SK-N-SH (cell line): ENCODE measurements around the gene RMDN3. TPM values are rescaled to one million over a fixed set of nuclear protein-coding genes. Genes with fewer than 3 reads are reported as not detected.
A peak's percentile ranks its signal among the peaks of the same experiment; 100 is the strongest.

Source experiments
- CTCF ChIA-PET: fragments of 300-600, 350-600 bp; formaldehyde crosslinking; extraction: SDS; loops from one replicate; lab custom pipeline; 2021; lab: Yijun Ruan, JAX
- POLR2A ChIA-PET: fragments of 350-600 bp; sonication (Branson Sonifier 250); formaldehyde crosslinking; extraction: SDS; loops from one replicate; lab custom pipeline; 2020; ENCODE audit warnings: antibody characterized with exemption, inconsistent platforms; lab: Yijun Ruan, JAX
- DNase-seq: peaks from one replicate; pipeline ENCODE4 v3.0.0; 2012
- H2AFZ ChIP-seq: fragments of 200-600 bp; sonication (generic); 2 replicates; pipeline ENCODE4 v1.8.1; 2016; ENCODE audit warnings: antibody characterized with exemption, mild to moderate bottlenecking, low read depth
- H3F3A ChIP-seq: fragments of 200-600 bp; sonication (generic); replicated peaks from 2 replicates; pipeline ENCODE3; 2016; ENCODE audit warnings: antibody characterized with exemption, mild to moderate bottlenecking; ENCODE audit not compliant: insufficient read depth
- H3K27ac ChIP-seq, 2 experiments: fragments of 200-500 bp in 1 of 2; fragments of 200-600 bp in 1 of 2; sonication (Bioruptor generic) in 1 of 2; sonication (generic), shearing (Covaris generic) in 1 of 2; 2 replicates each; pipeline versions ENCODE4 v1.5.1 to v1.6.1; 2014 to 2016; ENCODE audit warnings: low read depth in 2 of 2, inconsistent platforms in 1 of 2, low read length in 1 of 2, mild to moderate bottlenecking in 1 of 2, mixed read lengths in 1 of 2
- H3K27me3 ChIP-seq: fragments of 200-600 bp; sonication (generic), shearing (Covaris generic); 2 replicates; pipeline ENCODE4 v1.6.1; 2016; ENCODE audit warnings: mixed run types; ENCODE audit not compliant: insufficient read depth
- H3K36me3 ChIP-seq, 2 experiments: fragments of 200-500 bp in 1 of 2; fragments of 200-600 bp in 1 of 2; sonication (Bioruptor generic) in 1 of 2; sonication (generic) in 1 of 2; replicated peaks in 1 of 2; 2 replicates each; pipeline versions ENCODE3 to v1.5.1; 2014 to 2016; ENCODE audit warnings: low read length in 1 of 2, mild to moderate bottlenecking in 1 of 2; ENCODE audit not compliant: insufficient read depth in 2 of 2, control insufficient read depth in 1 of 2
- H3K4me1 ChIP-seq, 2 experiments: fragments of 200-500 bp in 1 of 2; fragments of 200-600 bp in 1 of 2; sonication (Bioruptor generic) in 1 of 2; sonication (generic), shearing (Covaris generic) in 1 of 2; 2 replicates each; pipeline versions ENCODE4 v1.5.1 to v1.6.1; 2014 to 2016; ENCODE audit warnings: low read depth in 1 of 2, low read length in 1 of 2, mixed run types in 1 of 2; ENCODE audit not compliant: insufficient read depth in 2 of 2, control insufficient read depth in 1 of 2
- H3K4me2 ChIP-seq: fragments of 200-600 bp; sonication (generic), shearing (Covaris generic); 2 replicates; pipeline ENCODE4 v1.6.1; 2017; ENCODE audit warnings: mixed run types
- H3K4me3 ChIP-seq, 2 experiments: fragments of 200-500 bp in 1 of 2; fragments of 200-600 bp in 1 of 2; sonication (Bioruptor generic) in 1 of 2; sonication (generic), shearing (Covaris generic) in 1 of 2; 2 replicates each; pipeline versions ENCODE4 v1.5.1 to v1.8.1; 2014 to 2016; ENCODE audit warnings: low read depth in 2 of 2, inconsistent platforms in 1 of 2, low read length in 1 of 2, mild to moderate bottlenecking in 1 of 2, mixed read lengths in 1 of 2, moderate library complexity in 1 of 2
- H3K79me2 ChIP-seq: fragments of 200-600 bp; sonication (generic); 2 replicates; pipeline ENCODE4 v1.8.1; 2017; ENCODE audit warnings: mild to moderate bottlenecking; ENCODE audit not compliant: insufficient read depth
- H3K9ac ChIP-seq: fragments of 200-600 bp; sonication (generic); 2 replicates; pipeline ENCODE4 v1.6.1; 2017; ENCODE audit warnings: mixed run types
- H3K9me2 ChIP-seq: fragments of 200-600 bp; sonication (generic); 2 replicates; pipeline ENCODE4 v1.6.1; 2017; ENCODE audit warnings: mixed run types
- H3K9me3 ChIP-seq: fragments of 200-600 bp; sonication (generic); 2 replicates; pipeline ENCODE4 v1.6.1; 2017; ENCODE audit warnings: mixed run types, mild to moderate bottlenecking, moderate library complexity
- H4K20me1 ChIP-seq: fragments of 200-600 bp; sonication (generic); 2 replicates; pipeline ENCODE4 v1.6.1; 2017; ENCODE audit warnings: mild to moderate bottlenecking, mixed run types; ENCODE audit not compliant: insufficient read depth
- CTCF ChIP-seq: fragments of 200-600 bp; sonication (generic); IDR thresholded peaks from 2 replicates; pipeline ENCODE4 v1.6.1; 2017; ENCODE audit warnings: antibody characterized with exemption, mild to moderate bottlenecking, moderate library complexity
- ELF1 ChIP-seq: IDR thresholded peaks from 2 replicates; pipeline ENCODE4 v1.4.0; 2012
- FOSL2 ChIP-seq: IDR thresholded peaks from 2 replicates; pipeline ENCODE4 v1.4.0; 2012; ENCODE audit warnings: low read depth, mild to moderate bottlenecking, moderate library complexity, borderline replicate concordance
- FOXJ3 ChIP-seq: sonication (generic); formaldehyde crosslinking; IDR thresholded peaks from 2 replicates; pipeline ENCODE4 v1.5.1; 2020; ENCODE audit warnings: mild to moderate bottlenecking, missing genetic modification reagents
- FOXM1 ChIP-seq: IDR thresholded peaks from 2 replicates; pipeline ENCODE4 v1.4.0; 2012; ENCODE audit warnings: low read depth, mild to moderate bottlenecking
- GABPA ChIP-seq: IDR thresholded peaks from 2 replicates; pipeline ENCODE4 v1.4.0; 2012; ENCODE audit warnings: low read depth, mild to moderate bottlenecking
- IRF3 ChIP-seq: fragments of 150-350 bp; IDR thresholded peaks from 2 replicates; pipeline ENCODE4 v1.6.1; 2016; ENCODE audit warnings: mild to moderate bottlenecking, low read depth, low read length
- NRF1 ChIP-seq: IDR thresholded peaks from 2 replicates; pipeline ENCODE4 v1.6.1; 2012; ENCODE audit warnings: low read depth, mild to moderate bottlenecking, low read length
- PBX3 ChIP-seq: IDR thresholded peaks from 2 replicates; pipeline ENCODE4; 2012
- SIN3A ChIP-seq: IDR thresholded peaks from 2 replicates; pipeline ENCODE4 v1.6.1; 2012; ENCODE audit warnings: low read depth, mild to moderate bottlenecking, low read length, moderate library complexity, borderline replicate concordance
- SMC3 ChIP-seq: IDR thresholded peaks from 2 replicates; pipeline ENCODE4 v1.6.1; 2012; ENCODE audit warnings: low read depth, low read length, improper control_type of control experiment
- TEAD4 ChIP-seq: IDR thresholded peaks from 2 replicates; pipeline ENCODE4 v1.4.0; 2012; ENCODE audit warnings: mild to moderate bottlenecking, borderline replicate concordance; ENCODE audit not compliant: insufficient read depth
- USF1 ChIP-seq: IDR thresholded peaks from 2 replicates; pipeline ENCODE4 v1.4.0; 2012; ENCODE audit warnings: low read depth, borderline replicate concordance
- USF2 ChIP-seq: fragments of 150-350 bp; IDR thresholded peaks from 2 replicates; pipeline ENCODE4 v1.6.1; 2017; ENCODE audit warnings: antibody characterized with exemption, low read length, low read depth, borderline replicate concordance
- YY1 ChIP-seq: IDR thresholded peaks from 2 replicates; pipeline ENCODE4 v1.4.0; 2012; ENCODE audit warnings: low read depth, mild to moderate bottlenecking
- ZBTB33 ChIP-seq: IDR thresholded peaks from 2 replicates; pipeline ENCODE4 v1.4.0; 2012; ENCODE audit warnings: low read depth, borderline replicate concordance
- WGBS: methylation state at CpG from one replicate; pipeline ENCODE4 v1.1.6; 2017; ENCODE audit warnings: low lambda C conversion rate; 5-methylcytosine and 5-hydroxymethylcytosine counted together
- polyA plus RNA-seq, 3 experiments: library from polyadenylated mRNA; depleted of rRNA; stranded (reverse); fragments of >200 nt; gene quantifications; 2 replicates each; pipeline ENCODE4 v1.2.3, GENCODE V29; 2012

Gene RMDN3
- polyA plus RNA-seq, 1 of the 3 experiments (the other 2 are of a cell fraction), result 33.0 TPM

GRCh38 chr15:40739854-40740253 is 15.2 kb downstream of the RMDN3 start:
- ChIA-PET CTCF (interaction anchor here (0.6 to 20.8 kb wide), 7 partner anchors 10 to 91 kb away, joined by 3 to 555 read pairs (median 3); partner anchors contain the start of genes C15orf62 and GCHFR), POLR2A (no interaction called here)
- H3F3A ChIP-seq, result no peaks in the 10 kb centered on the region
- peaks cover 51 to 64% of the 10 kb centered on the region in 2 experiments for H3K36me3 ChIP-seq
- no peak overlapping the region for H3K4me2 ChIP-seq
- H2AFZ ChIP-seq, result no peak overlapping the region
- H3K27ac ChIP-seq, result no peak overlapping the region
- 95% methylated on average over 2 of the region's 2 CpGs for WGBS
- TF ChIP-seq CTCF, result peak; percentile 13; the same call in 1 of the 2 replicates
- no peak for TF ChIP-seq USF1
- H3K4me1 ChIP-seq, result no peaks in the 10 kb centered on the region; a peak in 1 of 4 replicates
- H4K20me1 ChIP-seq, result no peaks in the 10 kb centered on the region
- no peaks in the 10 kb centered on the region for H3K27me3 ChIP-seq
- H3K4me3 ChIP-seq, result no peak overlapping the region
- no peaks in the 10 kb centered on the region for H3K9me2 ChIP-seq
- H3K9ac ChIP-seq, result no peak overlapping the region
- no peaks in the 10 kb centered on the region for H3K9me3 ChIP-seq
- no peak for DNase-seq
- no peaks in the 10 kb centered on the region for H3K79me2 ChIP-seq

- Histone ChIP-seq H3K4me1 (no peaks in the 10 kb centered on the region; a peak in 1 of 4 replicates), H3K79me2 (no peaks in the 10 kb centered on the region), H3K4me3 (no peak overlapping the region), H3K27me3 (no peaks in the 10 kb centered on the region), H3F3A (no peaks in the 10 kb centered on the region), H3K27ac (no peak overlapping the region), H3K36me3 (peaks cover 52 to 59% of the 10 kb centered on the region in 2 experiments), H3K9me3 (no peaks in the 10 kb centered on the region), H3K9ac (no peak overlapping the region), H3K9me2 (no peaks in the 10 kb centered on the region), H2AFZ (no peak overlapping the region), H4K20me1 (no peaks in the 10 kb centered on the region), H3K4me2 (no peak overlapping the region)
- no peak for DNase-seq
- TF ChIP-seq NRF1, result no peak
- TF ChIP-seq SMC3, result no peak
- no peak for TF ChIP-seq FOXM1
- TF ChIP-seq USF2, result no peak
- no peak for TF ChIP-seq TEAD4
- no peak for TF ChIP-seq ELF1
- TF ChIP-seq USF1, result no peak
- TF ChIP-seq YY1, result no peak
- no peak for TF ChIP-seq SIN3A
- no peak for TF ChIP-seq ZBTB33
- TF ChIP-seq FOSL2, result no peak
- TF ChIP-seq IRF3, result no peak
- no peak for TF ChIP-seq GABPA
- no peak for TF ChIP-seq FOXJ3 (CRISPR knock-in tag)
- no peak for TF ChIP-seq PBX3
- 72% methylated on average over 2 of the region's 2 CpGs for WGBS
- CTCF ChIA-PET, result interaction anchor here (1.1 to 20.8 kb wide), 4 partner anchors 8 to 38 kb away, joined by 3 to 555 read pairs (median 16); partner anchors contain the start of genes C15orf62 and GCHFR
- POLR2A ChIA-PET, result interaction anchor here (0.5 kb wide), 1 partner anchor 17 kb away, joined by 3 read pairs; no protein-coding TSS in a partner anchor
Observed at GRCh38 chr15:40739047-40739446, 16.0 kb downstream of the RMDN3 start.
